ENCODE measurements around the gene PDE10A. TPM values are rescaled to one million over a fixed set of nuclear protein-coding genes. Genes with fewer than 3 reads are reported as not detected.

PDE10A gene
- total RNA-seq, 1 donor from 2014 or later, result 5.4 TPM

DNA sequence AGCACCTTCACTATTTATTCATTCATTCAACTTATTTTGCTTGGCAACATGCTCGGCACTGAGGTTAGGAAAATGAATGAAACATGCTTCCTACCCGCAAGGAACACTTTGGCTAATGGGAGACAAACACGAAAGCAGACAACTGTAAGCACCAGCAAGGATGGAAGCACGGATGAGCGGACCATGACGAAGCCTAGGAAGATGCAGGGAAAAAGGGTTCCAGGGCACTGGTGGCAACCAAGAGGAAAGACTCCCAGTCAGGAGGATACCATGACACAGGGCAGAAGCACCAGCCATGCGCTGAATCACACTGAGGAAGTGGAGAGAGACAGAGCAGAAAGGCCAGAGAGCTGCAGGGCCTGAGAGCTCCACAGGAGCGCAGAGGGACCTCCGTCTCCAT, 9.8 kb downstream of the PDE10A start:
- H3K27ac ChIP-seq (ENCODE audit: low read depth, low read length), result no peak overlapping the region
- H3K9me3 Mint-ChIP-seq (ENCODE audit: unreplicated experiment), result no peaks in the 10 kb centered on the region
- H3K36me3 Mint-ChIP-seq (ENCODE audit: low read depth, unreplicated experiment), result no peaks in the 10 kb centered on the region
- peaks cover 4% of the 10 kb centered on the region for H3K79me2 ChIP-seq (ENCODE audit: insufficient read depth, low read length)
- H2AFZ ChIP-seq (ENCODE audit: low read depth, low read length), result no peak overlapping the region
- TF ChIP-seq, protein P1, sequence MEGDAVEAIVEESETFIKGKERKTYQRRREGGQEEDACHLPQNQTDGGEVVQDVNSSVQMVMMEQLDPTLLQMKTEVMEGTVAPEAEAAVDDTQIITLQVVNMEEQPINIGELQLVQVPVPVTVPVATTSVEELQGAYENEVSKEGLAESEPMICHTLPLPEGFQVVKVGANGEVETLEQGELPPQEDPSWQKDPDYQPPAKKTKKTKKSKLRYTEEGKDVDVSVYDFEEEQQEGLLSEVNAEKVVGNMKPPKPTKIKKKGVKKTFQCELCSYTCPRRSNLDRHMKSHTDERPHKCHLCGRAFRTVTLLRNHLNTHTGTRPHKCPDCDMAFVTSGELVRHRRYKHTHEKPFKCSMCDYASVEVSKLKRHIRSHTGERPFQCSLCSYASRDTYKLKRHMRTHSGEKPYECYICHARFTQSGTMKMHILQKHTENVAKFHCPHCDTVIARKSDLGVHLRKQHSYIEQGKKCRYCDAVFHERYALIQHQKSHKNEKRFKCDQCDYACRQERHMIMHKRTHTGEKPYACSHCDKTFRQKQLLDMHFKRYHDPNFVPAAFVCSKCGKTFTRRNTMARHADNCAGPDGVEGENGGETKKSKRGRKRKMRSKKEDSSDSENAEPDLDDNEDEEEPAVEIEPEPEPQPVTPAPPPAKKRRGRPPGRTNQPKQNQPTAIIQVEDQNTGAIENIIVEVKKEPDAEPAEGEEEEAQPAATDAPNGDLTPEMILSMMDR (IDR thresholded peaks at IDR 0.05; ENCODE audit: insufficient read depth, low read depth, low read length), result no peak
- TF ChIP-seq EZH2 (IDR thresholded peaks at IDR 0.05; ENCODE audit: insufficient read depth, low read length), result no peak
- H3K27ac Mint-ChIP-seq (ENCODE audit: unreplicated experiment), result no peak overlapping the region
- H4K20me1 ChIP-seq (ENCODE audit: insufficient read depth, low read length), result no peaks in the 10 kb centered on the region
- FAIRE-seq (no peak), DNase-seq (ENCODE audit: low read depth) (peak; percentile 29)
- H3K4me1 ChIP-seq (ENCODE audit: insufficient read depth, low read length), result peaks cover 5% of the 10 kb centered on the region
- no peak overlapping the region for H3K4me3 Mint-ChIP-seq (ENCODE audit: unreplicated experiment)
- H3K9me3 ChIP-seq (ENCODE audit: insufficient read depth, low read depth, low read length), result no peaks in the 10 kb centered on the region
- no peaks in the 10 kb centered on the region for H3K36me3 ChIP-seq (ENCODE audit: insufficient read depth, low read length)
- peaks cover 13% of the 10 kb centered on the region for H3K27me3 Mint-ChIP-seq (ENCODE audit: low read depth, unreplicated experiment)
- H3K4me1 Mint-ChIP-seq (ENCODE audit: low read depth, unreplicated experiment), result peaks cover under 1% of the 10 kb centered on the region
- no peaks in the 10 kb centered on the region for H3K27me3 ChIP-seq (ENCODE audit: insufficient read depth, low read length)
- no peak overlapping the region for H3K4me2 ChIP-seq (ENCODE audit: low read length)
- H3K9ac ChIP-seq (ENCODE audit: low read length), result no peak overlapping the region
- H3K4me3 ChIP-seq (ENCODE audit: insufficient read depth, low read depth, low read length), result no peak overlapping the region

DNA sequence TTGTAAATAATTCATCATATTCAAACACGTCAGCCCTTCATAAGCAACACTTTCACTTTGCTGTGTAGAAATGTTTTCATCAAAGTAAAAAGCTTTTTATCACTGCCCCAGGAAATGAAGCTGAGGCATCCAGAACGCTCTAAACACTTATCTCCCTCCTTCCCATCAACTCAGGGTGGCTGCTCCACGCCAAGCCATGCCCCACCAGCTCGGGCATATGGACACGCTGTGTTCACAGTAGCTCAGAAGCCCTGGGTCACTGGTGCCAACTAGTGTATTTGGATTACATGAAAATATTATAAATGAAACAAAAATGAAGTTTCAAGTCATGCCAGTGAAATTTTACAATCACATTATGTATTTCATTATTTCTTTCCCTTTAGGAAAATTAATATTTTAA, 10.3 kb downstream of the PDE10A start:
- H3K79me2 ChIP-seq (ENCODE audit: insufficient read depth, low read length), result no peaks in the 10 kb centered on the region
- peaks cover 5% of the 10 kb centered on the region for H3K4me1 ChIP-seq (ENCODE audit: insufficient read depth, low read length)
- H4K20me1 ChIP-seq (ENCODE audit: insufficient read depth, low read length), result no peaks in the 10 kb centered on the region
- peaks cover 9% of the 10 kb centered on the region for H3K27me3 Mint-ChIP-seq (ENCODE audit: low read depth, unreplicated experiment)
- no peak overlapping the region for H3K27ac Mint-ChIP-seq (ENCODE audit: unreplicated experiment)
- no peak overlapping the region for H3K27ac ChIP-seq (ENCODE audit: low read depth, low read length)
- no peak overlapping the region for H2AFZ ChIP-seq (ENCODE audit: low read depth, low read length)
- no peak overlapping the region for H3K9ac ChIP-seq (ENCODE audit: low read length)
- no peaks in the 10 kb centered on the region for H3K36me3 ChIP-seq (ENCODE audit: insufficient read depth, low read length)
- no peaks in the 10 kb centered on the region for H3K4me1 Mint-ChIP-seq (ENCODE audit: low read depth, unreplicated experiment)
- no peak for FAIRE-seq
- no peaks in the 10 kb centered on the region for H3K9me3 ChIP-seq (ENCODE audit: insufficient read depth, low read depth, low read length)
- H3K4me2 ChIP-seq (ENCODE audit: low read length), result peak overlapping the region; percentile 8
- no peak overlapping the region for H3K4me3 Mint-ChIP-seq (ENCODE audit: unreplicated experiment)
- H3K4me3 ChIP-seq (ENCODE audit: insufficient read depth, low read depth, low read length), result no peak overlapping the region
- no peaks in the 10 kb centered on the region for H3K36me3 Mint-ChIP-seq (ENCODE audit: low read depth, unreplicated experiment)
- DNase-seq (ENCODE audit: low read depth), result no peak
- TF ChIP-seq, protein P1 (IDR thresholded peaks at IDR 0.05; ENCODE audit: insufficient read depth, low read depth, low read length), result no peak
- no peak for TF ChIP-seq EZH2 (IDR thresholded peaks at IDR 0.05; ENCODE audit: insufficient read depth, low read length)
- H3K27me3 ChIP-seq (ENCODE audit: insufficient read depth, low read length), result no peaks in the 10 kb centered on the region
- H3K9me3 Mint-ChIP-seq (ENCODE audit: unreplicated experiment), result no peaks in the 10 kb centered on the region

DNA sequence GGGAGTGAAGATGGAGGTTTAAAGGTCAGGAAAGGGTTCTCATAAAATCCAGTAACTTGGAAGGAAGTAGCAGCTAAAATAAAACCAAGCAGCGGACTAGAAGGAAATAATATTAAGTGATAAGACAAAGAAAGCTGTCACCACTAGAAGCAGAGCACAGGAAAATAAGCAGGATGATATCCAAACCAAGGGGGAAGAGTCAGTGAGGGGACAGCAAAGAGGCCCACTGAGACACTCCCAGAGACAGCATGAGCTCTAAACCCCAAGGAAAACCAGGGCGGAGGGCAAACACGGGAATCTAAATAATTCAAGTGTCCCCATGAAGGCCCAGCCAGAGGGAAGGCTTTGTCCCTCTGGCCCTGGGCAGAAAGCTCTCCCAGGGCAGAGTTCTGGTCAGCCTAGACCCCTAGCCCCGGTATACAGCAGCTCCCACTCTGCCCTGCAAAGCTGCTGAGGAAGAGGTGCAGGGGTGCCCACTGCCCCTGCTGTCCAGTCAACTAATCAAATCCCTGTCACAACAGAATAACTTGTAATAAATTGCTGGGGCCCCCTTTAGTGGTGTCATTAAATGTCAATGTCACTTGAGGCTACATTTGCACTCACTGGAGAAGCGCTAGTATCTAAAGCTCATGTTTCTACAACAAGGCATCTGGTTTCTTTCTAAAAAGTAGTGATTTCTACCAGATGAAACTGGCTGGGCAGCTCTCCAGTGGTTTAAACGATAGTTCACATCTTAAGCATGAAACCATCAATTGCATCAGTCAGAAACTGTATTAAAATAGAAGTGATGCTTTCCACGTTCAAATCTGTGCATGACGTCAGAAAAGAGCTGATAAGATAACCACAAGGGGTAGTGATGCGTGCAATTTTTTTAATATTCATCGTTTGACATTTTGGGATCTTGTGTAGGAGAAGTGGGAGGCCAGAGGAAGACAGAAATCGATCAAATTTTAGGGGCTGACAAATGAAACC, 13.6 kb downstream of the PDE10A start:
- Mint-ChIP-seq H3K9me3 (ENCODE audit: unreplicated experiment) (no peaks in the 10 kb centered on the region), H3K27ac (ENCODE audit: unreplicated experiment) (no peak overlapping the region), H3K36me3 (ENCODE audit: low read depth, unreplicated experiment) (no peaks in the 10 kb centered on the region), H3K4me1 (ENCODE audit: low read depth, unreplicated experiment) (no peaks in the 10 kb centered on the region), H3K4me3 (ENCODE audit: unreplicated experiment) (no peak overlapping the region), H3K27me3 (ENCODE audit: low read depth, unreplicated experiment) (peaks cover 13% of the 10 kb centered on the region)
- peaks cover 5% of the 10 kb centered on the region for H3K4me1 ChIP-seq (ENCODE audit: insufficient read depth, low read length)
- no peaks in the 10 kb centered on the region for H4K20me1 ChIP-seq (ENCODE audit: insufficient read depth, low read length)
- H3K9ac ChIP-seq (ENCODE audit: low read length), result no peak overlapping the region
- no peaks in the 10 kb centered on the region for H3K9me3 ChIP-seq (ENCODE audit: insufficient read depth, low read depth, low read length)
- TF ChIP-seq, protein P1 (IDR thresholded peaks at IDR 0.05; ENCODE audit: insufficient read depth, low read depth, low read length), result no peak
- TF ChIP-seq EZH2 (IDR thresholded peaks at IDR 0.05; ENCODE audit: insufficient read depth, low read length), result no peak
- DNase-seq (ENCODE audit: low read depth) (peak; percentile 11), FAIRE-seq (no peak)
- H3K36me3 ChIP-seq (ENCODE audit: insufficient read depth, low read length), result no peaks in the 10 kb centered on the region
- H3K79me2 ChIP-seq (ENCODE audit: insufficient read depth, low read length), result no peaks in the 10 kb centered on the region
- no peak overlapping the region for H3K4me2 ChIP-seq (ENCODE audit: low read length)
- H2AFZ ChIP-seq (ENCODE audit: low read depth, low read length), result no peak overlapping the region
- H3K27me3 ChIP-seq (ENCODE audit: insufficient read depth, low read length), result no peaks in the 10 kb centered on the region
- no peak overlapping the region for H3K4me3 ChIP-seq (ENCODE audit: insufficient read depth, low read depth, low read length)
- no peak overlapping the region for H3K27ac ChIP-seq (ENCODE audit: low read depth, low read length)
